GM19468 (cell line): ENCODE data around the gene PCDH9.
"Not testable (repeated sequence)": the region's sequence is repeated elsewhere in the genome, so short reads cannot be mapped to it uniquely, and the experiment has no call there.

Experiments used
- ATAC-seq: cut with Tn5 transposase; IDR thresholded peaks from one replicate; pipeline ENCODE4 v1.9.1; 2021; ENCODE audit warnings: mild to moderate bottlenecking, moderate library complexity, moderate number of reproducible peaks; ENCODE audit not compliant: unreplicated experiment; ENCODE audit errors: extremely low read depth

PCDH9 gene

GRCh38 chr13:66286806-66287205 is 943.3 kb downstream of the PCDH9 start:
- not testable (repeated sequence) for ATAC-seq

GRCh38 chr13:66275416-66275815 is 954.7 kb downstream of the PCDH9 start:
- no peak for ATAC-seq

DNA sequence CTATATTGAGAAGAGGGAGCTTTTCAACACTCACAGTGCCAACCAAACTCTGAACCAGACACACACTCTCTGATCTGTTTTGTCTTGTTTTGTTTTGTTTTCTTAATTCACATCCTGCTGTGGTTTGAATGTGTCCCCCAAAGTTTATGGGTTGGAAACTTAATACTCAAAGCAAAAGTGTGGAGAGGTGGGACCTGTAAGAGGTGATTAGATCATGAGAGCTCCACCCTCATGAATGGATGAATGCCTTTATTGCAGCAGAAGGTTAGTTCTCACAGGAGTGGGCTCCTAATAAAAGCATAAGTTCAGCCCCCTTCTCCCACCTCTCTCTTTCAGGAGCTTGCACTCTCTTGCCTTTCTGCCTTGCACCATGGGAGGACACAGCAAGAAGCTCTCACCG is 957.1 kb downstream of the PCDH9 start:
- no peak for ATAC-seq

DNA sequence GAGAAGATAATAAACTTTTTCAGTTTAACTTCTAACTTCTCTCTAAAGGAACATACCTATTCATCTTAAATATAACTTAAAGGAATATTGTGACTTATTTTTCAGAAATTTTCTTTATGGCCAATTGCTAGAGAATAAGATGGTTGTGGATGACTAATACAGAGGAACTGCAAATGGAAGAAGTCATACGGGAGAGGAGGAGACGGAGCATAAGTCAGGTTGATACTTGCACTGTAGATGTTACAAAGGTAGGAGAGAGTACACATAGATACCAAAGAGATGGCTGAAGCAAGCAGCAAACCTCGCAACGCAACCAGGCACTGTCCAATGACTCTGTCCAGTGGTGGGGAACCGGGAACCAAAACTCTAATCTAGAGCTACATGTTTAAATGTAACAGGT is 963.4 kb downstream of the PCDH9 start:
- ATAC-seq: no peak

DNA sequence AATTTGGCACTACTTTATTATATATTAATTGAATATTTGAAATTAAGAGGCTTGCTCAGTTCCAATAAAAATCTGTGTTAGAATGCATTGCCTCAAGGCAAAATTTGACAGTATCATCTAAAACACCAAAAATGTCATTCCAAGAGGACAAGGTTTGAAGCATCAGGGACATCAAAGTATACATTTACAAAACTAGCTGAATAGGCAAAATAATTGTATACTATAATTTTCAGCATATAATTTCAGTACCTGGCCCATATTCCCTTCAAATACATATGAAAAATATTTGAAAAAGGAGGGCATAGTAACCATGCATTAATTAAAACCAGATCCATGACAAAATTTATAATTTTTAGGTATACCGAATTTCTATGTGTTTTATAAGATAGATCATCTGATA is 963.8 kb downstream of the PCDH9 start:
- ATAC-seq: no peak

DNA sequence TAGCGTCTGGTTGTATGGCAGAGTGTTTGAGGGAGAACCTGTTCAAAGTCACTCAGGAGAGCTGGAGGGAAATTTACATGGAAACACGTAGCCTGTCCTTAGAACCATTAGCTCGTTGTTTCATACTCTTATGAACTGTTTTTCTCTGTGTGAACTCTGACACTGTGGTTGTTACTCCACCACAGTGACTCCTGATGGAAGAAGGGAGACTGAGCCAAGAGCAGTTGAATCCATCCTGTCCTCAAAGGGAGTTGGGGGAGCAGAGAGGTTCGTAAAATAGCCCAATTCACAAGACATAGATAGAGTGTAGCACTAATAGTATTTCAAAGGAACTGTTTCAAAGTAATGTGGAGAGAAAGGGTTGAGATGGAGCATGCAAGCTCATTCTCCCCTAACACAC is 964.8 kb downstream of the PCDH9 start:
- no peak for ATAC-seq

DNA sequence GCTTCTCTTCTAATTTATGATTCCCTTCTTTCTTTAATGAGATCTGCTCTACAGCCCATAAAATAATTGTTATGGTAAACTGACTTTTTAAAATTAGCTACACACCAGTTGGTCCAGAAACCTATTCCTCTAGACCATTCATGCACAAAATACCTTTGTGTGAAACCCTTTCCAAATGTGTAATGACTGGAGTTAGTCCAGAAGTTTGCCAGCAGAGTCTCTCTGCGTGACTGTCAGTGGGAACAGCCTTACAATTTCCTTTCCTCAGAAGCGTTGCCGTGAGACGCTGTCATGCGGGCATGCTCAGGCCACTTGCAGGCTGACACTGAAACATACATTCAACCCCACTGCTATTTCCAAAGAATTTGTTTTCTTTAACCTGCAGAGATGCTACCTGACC is 965.2 kb downstream of the PCDH9 start:
- no peak for ATAC-seq

GRCh38 chr13:66262330-66262729 is 967.8 kb downstream of the PCDH9 start:
- no peak for ATAC-seq

GRCh38 chr13:66259426-66259825 is 970.7 kb downstream of the PCDH9 start:
- ATAC-seq: not testable (repeated sequence)
